GM19025 (cell line): ENCODE results near the gene MPIG6B.

Source experiments
- ATAC-seq: cut with Tn5 transposase; IDR thresholded peaks from one replicate; pipeline ENCODE4 v1.9.1; 2021; ENCODE audit warnings: mild to moderate bottlenecking, low read depth, moderate library complexity; ENCODE audit not compliant: unreplicated experiment

The MPIG6B gene

DNA sequence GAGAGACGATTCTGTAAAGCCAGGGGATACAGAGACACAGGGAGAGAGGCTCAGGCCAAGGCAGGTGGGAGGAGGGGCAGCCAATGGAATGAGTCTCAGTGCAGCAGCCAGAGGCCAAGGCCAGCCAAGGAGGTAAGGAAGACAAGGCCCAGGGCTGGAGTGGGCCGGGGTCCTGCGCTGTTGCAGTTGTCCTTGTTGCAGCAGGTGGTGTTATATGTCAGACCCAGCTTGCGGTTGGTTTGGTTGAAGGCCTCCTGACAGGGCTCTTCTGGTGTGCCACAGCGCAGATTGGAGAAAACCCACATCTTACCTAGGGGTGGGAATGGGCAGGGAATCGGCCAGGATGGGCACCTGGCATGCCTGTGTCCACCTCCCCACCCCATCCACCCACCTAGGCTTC is 4.2 kb upstream of the MPIG6B start:
- no peak for ATAC-seq

DNA sequence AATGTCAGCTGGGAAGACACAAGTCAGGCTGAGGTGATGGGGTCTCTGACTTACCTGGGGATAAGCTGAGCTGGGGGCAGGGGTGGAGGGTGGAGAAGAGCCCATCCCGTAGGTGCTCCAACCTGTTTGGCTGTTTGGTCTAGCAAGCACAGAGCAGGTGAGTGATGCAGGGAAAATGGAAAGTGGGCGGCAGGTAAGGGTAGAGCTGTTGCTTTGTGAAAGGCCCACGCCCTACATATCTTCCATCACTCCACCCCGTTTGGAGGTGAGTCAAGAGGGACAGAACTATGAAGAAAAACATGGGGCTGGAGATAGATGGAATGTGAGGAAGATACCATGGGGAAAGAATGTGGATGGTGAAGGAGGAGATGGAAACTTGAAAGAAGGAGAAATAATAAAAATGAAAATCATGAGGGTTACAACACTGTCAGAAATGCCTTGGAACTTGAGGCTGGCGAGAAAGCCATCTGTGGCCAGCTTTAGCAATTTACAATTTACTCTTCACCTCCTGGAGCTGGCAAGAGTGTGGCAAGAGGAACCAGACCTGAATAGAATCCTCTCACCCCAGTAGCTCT is 2.9 kb upstream of the MPIG6B start:
- no peak for ATAC-seq

DNA sequence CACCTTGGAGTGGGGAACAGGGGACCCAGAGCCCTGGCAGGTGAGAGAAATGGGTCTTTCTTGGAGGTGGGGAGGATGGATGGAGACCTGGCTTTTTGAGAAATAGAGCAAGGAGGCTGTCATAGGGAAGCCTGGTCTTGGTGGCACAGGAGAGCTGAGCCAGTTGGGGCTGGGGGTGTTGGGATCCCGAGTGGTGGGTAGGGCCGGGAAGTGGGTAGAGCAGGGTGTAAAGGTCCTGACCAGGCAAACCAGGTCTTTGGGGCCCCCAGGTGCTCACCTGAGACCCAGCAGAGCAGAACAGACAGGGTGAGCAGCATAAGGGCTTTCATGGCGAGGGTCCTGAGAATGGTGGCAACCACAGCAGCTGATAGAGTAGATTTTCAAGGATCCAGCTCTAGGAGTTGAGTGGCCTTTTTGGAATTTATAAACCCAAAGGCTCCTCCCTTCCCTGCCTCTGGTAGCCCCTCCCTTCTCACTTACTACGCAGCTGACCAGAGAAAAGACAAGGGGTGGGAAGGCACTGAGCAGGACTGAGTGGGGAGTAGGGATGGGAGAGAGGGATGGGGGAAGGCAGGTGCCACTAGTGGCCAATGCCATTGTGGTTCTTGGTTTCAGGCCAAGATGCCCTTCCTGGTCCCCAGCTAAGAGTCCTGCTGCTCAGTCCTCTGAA is 1.7 kb upstream of the MPIG6B start, which contains the start of gene LY6G6C:
Gene LY6G6C (minus strand): TSS at position 396 of the 670 bp plus-strand sequence. CDS start 67 bp downstream, at position 329.
- ATAC-seq = no peak

DNA sequence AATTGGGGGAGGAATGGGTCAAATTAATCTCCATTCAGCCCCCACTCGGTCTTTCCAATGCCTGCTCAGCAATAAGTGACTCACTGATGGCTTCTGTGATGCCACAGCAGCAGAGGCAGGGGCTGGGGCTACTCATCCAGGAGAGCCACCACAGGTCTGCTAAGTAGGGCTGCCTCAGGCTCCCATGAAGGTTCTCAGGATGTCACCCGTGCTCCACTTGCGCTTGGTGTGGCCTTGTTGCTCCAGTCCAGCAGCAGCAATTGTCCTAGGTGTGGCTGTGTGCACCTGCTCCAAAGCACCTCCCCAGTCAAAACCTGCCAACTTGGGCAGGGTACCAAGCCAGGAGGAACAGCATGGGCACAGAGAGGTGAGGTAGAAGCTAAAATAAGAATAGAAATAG is 1.0 kb upstream of the MPIG6B start:
- ATAC-seq = no peak

DNA sequence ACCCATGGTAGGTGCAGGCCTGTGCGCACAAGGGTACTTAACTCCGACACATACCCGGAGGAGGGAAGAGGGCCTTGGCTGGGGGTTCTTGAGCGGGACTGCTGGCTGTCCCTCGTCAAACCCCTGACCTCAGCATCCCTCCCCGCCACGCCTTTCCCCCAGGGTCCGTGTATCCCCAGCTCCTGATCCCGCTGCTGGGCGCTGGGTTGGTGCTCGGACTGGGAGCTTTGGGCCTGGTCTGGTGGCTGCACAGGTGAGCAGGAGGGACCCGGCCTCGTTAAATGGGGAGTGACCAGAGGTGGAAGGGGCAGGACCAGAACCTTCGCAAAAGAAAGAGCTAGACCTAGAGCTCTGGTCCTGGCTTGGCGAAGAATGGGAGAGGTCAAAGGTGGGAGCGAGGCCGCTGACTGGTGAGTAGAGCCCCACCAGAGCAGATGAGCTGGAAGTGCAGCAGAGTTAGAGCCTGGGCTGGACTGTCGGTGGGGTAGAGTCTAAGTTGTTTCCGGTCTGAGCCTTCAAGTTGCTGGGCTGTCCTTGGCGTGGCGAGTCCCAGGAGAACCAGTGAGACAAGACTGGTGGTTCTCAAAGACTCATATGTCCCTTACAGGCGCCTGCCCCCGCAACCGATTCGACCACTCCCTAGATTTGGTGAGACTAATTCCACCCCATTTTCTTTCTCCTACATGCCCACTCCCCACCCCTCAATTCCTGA is 963 bp downstream of the MPIG6B start:
- no peak for ATAC-seq

DNA sequence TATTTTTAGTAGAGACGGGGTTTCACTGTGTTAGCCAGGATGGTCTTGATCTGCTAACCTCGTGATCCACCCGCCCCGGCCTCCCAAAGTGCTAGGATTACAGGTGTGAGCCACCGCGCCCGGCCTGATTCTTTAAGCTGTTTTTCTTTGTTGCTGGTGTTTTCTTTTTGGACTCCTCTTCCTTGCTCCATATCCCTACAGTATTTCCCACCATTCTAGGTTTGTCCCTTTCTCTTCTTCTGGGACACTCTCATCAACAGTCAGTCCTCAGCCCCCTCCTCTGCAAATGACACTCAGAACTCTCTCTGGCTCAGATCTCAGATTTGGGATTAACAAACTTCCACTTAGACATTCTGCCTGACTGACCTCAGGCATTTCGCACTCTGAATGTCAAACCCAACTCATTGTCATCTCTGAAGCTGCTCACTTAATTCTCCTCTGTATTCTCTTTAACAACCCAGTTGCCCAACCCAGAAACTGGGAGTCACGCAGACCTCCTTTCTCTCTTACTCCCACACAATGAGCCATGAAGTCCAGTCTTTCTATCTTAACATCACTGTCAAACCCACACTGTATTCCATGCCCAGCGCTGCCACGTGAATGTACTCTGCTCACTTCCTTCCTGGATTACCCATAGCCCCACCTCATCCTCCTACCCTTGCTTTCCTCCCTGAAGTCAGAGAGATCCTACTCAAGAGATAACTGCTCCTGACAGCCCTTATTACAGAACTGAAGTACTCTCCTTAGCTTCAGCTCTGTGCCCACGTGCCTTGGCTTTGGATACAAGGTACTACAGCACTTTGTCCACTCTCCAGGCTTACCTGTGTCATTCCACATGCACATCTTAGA is 2.6 kb downstream of the MPIG6B start:
- no peak for ATAC-seq

DNA sequence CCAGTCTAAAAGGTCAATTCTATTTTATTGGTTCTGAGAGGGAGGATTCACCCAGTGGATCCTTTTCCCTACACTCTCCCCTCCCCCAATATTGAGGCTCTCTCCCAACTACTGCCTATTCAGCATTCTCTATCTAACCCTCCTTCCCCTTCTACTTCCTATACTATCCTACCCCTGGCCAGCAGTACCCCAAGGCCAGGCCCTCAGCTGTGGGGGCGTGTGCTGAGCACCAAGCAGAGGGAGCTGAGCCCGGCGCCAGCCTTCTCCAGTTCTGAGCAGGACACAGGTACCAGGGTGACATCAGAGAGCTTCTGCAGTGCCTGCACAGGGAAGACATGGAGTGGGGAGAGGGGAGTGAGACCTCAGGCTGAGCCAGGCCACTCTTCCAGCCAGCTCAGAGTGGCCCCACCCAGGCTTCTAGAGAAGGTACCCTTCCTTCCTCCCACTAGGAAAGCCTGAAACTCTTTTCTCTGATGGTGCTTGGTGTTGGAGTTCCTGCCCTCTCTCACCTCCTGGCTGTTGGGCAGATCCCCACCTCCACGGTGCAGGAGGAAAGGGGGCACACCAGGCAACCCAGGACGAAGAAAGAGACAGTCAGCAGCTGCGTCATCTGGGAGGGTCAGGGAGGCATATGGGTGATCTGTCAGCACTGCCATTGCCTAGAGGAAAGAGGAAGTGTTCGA is 4.0 kb downstream of the MPIG6B start:
- ATAC-seq = no peak

DNA sequence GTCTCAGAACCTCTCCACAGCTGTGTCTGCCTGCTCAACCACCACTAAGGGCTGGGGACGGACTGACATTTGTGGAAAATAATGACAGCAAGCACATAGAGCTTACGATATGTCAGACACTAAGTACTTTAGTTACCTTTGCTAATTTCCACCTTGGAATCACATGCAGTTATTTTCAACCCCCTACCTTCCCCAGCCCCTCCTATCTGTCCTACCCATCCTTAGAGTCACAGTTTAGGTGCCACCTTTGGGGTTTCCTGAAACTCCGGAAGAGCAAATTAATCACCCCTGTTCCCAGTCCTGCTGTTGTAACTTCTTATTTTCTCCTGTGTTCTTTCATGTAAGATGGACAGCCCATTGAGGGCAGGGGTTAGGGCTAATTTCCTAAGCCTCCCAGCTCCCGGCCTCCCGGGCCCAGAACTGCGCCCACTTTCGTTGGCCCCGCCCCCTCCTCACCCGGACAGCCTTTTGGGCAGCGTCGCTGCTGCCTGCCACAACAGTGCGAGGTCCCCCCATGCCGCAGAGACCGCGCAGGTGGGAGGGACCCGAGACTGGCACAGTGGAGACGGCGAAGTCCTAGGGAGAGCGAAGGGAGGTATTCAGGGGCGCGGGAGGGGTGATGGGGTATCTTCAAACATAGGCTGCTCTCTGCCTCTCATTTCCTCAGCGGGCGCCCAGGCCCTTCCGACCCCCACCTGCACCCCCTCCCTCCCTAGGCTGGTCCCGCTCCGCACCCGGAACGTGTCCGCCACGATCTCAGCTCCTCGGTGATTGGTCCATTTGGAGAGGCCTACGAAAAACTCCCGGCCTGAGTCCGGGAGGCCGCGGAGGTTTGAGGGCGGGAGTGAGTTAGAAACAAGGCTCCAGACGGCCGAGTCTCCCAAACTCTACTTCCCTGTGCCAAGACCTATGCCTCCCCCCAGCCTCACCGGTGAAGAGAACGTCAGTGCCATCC is 4.8 kb downstream of the MPIG6B start:
- ATAC-seq = no peak

DNA sequence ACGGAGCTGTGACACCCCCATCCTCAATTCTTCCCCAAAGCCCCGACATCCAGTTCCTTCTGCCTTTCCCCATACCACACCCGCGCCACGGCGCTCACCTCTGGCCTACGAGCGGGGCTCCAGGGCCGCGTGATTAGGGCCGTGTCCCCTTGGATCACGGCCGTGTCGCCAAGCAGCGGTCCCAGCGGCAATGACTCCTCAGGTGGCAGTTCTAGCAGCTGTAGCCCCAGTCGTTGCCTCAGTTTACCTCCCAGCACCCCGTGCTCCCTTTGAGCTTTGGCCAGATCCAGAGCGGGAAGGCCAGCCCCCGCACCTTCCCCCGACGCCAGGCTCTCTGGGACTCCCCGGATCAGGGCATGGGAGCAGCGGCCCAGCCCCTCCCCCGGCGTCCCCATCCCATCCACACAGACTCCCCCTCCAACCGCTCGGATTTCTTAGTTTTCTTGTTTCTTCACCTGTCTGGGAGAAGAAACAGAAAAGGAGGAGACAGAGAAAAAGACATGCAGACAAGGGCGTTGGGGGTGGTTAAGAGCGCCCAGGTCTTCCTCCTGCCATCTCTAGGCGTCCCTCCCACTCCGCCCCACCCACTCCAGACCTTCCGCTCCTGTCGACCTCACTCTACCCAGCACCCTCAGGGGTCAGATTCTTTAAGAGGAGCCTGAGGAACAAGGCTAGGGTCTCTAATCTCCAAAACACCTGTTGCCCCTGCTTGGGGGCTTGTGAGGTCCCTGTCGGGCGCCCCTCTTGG is 5.8 kb downstream of the MPIG6B start, which contains the start of gene DDAH2:
Gene DDAH2 (minus strand): TSS at position 533 of the 748 bp plus-strand sequence. CDS start 138 bp downstream, at position 395.
- no peak for ATAC-seq

DNA sequence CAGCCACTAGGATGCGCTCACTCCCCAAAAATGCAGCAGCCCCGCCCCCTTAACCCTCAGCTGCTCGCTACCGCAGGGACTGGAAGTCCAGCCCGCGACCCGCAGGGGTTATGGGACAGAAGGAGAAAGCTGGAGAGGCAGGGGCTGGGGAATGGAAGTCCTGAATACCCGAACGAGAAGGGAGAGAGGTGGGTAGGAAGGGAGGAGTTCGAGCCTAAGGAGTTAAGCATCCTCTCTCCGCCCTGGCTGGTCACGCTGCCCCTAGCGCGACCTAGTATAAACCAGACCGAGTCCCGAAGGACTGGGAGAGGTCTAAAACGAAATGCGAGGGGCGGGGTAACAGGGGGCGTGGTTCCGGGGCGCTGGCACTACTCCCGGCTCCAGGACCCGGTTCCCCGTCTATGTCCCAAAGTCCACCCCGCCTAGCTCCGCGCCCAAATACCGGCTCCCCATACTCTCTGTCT is 6.4 kb downstream of the MPIG6B start:
- ATAC-seq = peak; percentile 42

DNA sequence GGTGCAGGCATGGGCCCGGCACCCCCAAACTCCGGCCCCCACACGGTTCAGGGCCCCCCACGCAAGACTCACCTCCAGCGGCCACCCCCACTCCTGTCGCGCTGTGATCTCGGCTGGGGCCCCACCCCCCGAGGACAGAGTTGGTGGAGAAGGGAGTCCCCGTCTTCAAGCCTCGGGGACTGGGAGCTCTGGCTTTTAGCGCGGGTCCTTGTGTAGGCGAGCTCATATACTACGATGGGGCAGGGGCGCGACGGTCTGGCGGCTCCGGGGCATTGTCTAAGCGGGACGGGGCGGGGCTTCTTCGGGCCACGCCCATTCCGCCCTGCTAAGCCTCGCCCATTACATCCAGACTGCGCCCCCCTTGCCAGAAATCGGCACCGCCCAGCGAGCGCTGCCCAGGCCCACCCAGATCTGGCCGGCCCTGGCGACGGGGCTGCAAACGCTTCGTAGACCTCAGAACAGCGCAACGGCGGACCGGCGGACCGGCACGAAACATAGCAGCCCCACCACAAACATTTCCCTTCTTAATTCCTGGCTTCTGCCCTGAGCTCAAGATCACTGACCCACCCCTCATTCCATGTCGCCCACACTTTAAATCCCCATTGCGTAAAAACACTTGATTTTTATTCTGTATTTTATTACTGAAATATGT is 6.9 kb downstream of the MPIG6B start:
- ATAC-seq = no peak

DNA sequence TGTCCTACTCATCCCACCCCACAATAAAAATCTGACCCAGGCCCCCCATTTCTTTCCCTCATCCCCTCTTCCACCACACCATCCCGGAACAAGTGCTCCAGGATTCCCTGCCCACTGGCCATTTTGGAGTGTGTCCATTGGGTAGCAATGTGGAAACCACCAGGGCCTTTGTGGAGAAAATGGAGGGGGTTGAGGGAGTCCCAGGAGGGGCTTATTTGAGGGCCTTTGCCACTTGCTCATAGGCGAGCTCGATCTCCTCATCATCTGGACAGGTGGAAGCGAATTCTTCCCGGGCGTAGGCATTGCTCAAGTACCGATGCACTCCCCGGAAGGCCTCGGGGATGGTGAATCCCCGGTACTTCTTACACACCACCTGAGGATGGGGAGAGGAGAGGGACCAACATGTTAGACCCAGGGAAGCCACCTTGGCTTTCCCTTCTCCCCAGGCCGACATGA is 7.5 kb downstream of the MPIG6B start:
- no peak for ATAC-seq

DNA sequence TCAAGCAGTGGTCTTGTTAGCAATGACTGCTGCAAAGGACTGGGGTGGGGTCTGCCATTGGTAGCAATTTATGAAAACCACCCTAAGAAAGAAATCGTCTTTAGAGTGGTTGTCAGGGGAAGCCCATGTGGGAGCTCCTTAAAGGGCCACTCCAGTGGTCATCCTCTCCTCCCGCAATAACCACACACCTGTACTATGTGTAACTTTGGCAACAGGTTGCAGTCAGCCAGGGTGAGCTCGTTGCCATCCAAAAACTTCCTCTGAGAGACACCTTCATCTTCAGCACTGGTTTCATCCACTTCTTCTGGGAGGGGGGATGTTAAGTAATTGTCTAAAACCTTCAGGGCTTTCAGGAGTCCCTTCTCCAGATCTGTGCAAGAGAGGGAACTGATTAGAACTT is 8.9 kb downstream of the MPIG6B start:
- ATAC-seq = no peak

DNA sequence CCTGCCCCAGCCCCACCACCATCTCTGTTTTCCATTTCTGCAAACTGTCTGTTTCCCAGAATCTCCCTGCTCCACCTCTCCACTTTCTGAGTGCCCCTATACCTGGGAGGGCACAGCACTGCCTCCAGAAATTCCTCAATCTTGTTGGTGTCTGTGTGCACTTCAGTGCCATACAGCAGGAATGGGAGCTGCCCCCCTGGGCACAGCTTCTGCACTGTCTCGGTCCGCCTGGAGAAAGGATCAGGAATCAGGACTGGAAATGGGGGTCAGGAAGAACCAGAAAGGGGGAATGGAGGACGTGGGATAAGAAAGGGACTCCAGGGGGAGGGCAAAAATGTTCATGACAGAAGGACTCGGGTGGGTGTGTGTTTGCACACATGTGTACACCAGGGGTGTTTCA is 10.6 kb downstream of the MPIG6B start:
- no peak for ATAC-seq

DNA sequence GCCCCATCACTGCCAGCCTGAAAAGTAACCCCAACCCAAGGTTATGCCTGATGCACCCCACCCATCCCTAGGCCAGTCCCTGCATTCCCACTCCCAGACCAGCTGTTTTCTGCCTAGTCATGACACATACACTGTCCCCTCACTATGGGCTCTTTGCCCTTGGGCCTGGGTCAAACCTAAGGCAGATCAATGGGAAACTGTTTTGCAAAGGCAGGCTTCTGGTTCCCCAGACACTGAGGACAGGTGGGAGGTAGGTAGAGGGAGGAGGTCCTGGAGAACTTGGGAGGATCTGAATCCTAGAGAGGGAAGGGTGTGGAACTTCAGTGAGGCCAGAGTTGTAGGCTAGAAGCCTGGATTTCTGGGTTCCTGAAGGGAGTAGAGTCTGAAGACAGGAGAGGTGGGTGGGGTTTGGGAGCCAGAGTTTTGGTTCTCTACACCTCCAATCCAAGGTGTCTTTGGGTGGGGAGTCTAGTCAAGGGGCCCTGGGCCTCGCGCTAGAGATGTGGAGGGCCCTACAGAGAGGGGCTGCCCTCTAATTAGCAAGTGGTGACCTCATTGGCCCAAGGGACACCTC is 11.2 kb downstream of the MPIG6B start:
- no peak for ATAC-seq

DNA sequence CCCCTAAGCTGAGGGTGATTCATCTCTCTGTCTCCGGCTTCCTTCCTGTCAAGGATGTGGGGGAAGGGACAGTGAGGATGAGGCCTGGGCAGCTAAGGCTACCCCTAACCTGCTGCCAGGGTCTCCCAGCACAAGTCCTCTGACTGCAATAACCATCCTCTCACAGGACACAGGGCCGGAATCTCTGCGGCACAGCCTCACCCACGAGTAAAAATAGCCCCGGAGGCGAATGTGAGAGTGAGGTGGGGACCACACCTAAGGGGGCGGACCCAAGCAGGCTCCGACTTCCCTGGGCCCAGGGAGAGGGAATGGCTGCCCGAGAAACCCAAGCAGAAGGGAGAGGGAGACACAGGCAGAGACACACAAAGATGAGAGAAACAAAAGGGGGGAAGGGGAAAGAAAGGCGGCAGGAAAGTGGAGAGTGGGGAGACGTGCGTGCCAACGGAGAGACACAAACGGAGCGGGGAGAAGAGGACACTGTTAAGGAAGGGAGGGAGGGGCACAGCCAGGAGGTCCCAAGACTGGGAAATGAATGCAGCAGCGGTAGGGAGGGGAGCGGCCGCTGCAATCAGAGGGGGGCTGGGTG is 11.7 kb downstream of the MPIG6B start:
- ATAC-seq = peak; percentile 32
